Caki2 (cell line): ENCODE data around the gene MITD1. TPM values are rescaled to one million over a fixed set of nuclear protein-coding genes. Genes with fewer than 3 reads are reported as not detected.

Experiments
- total RNA-seq: library from RNA; depleted of rRNA; stranded (reverse); fragments of >200 nt; shearing (Covaris generic); gene quantifications from 2 replicates; pipeline ENCODE4 v1.2.3, GENCODE V29; 2014; ENCODE audit warnings: low replicate concordance; rRNA removed

Gene MITD1
- total RNA-seq, 1 experiment from 2014 or later, result 30.1 TPM

Other genes with a start within 250 kb of the MITD1 start
- not detected in 2 replicates for gene CRACDL, start 244.8 kb downstream of the MITD1 start, total RNA-seq
- gene C2orf15, start 39.4 kb downstream of the MITD1 start, total RNA-seq, result 0.95 and 4.2 TPM in 2 replicates
- 0.35 and 1.8 TPM in 2 replicates for gene TSGA10, start 26.1 kb downstream of the MITD1 start, total RNA-seq
- gene LIPT1, start 26.1 kb downstream of the MITD1 start, total RNA-seq, result 15.7 and 25.2 TPM in 2 replicates
- 54.8 and 78.0 TPM in 2 replicates for gene MRPL30, start 126 bp upstream of the MITD1 start, total RNA-seq
- not detected in 2 replicates for gene LYG2, start 74.6 kb upstream of the MITD1 start, total RNA-seq
- gene LYG1, start 120.1 kb upstream of the MITD1 start, total RNA-seq, result not detected in 2 replicates
- gene TXNDC9, start 155.3 kb upstream of the MITD1 start, total RNA-seq, result 92.7 and 117 TPM in 2 replicates
- 2.0 and 3.6 TPM in 2 replicates for gene EIF5B, start 156.3 kb upstream of the MITD1 start, total RNA-seq